ENCODE results near the gene FOXRED2. TPM values are rescaled to one million over a fixed set of nuclear protein-coding genes. Genes with fewer than 3 reads are reported as not detected.

Gene FOXRED2
- polyA plus RNA-seq, 1 donor from 2014 or later, result 7.9 TPM

GRCh38 chr22:36505998-36506635 lies 723 bp downstream of the FOXRED2 start:
- no peaks in the 10 kb centered on the region for H4K20me1 ChIP-seq (ENCODE audit: insufficient read depth)
- peak overlapping the region; percentile 48 for H3K9ac ChIP-seq (ENCODE audit: low read length)
- no peaks in the 10 kb centered on the region for H3K9me3 ChIP-seq (ENCODE audit: low read length)
- H3K4me3 ChIP-seq (ENCODE audit: low read length), result peak overlapping the region; percentile 68
- no peak for TF ChIP-seq TAF1 (IDR thresholded peaks at IDR 0.05; ENCODE audit: low read depth)
- peak overlapping the region; percentile 45 for H2AFZ ChIP-seq (ENCODE audit: low read depth, low read length)
- no peaks in the 10 kb centered on the region for H3K36me3 ChIP-seq (ENCODE audit: insufficient read depth, low read length)
- H3F3A ChIP-seq (ENCODE audit: insufficient read depth, low read length, poor library complexity, severe bottlenecking), result no peaks in the 10 kb centered on the region
- no peaks in the 10 kb centered on the region for H3K79me2 ChIP-seq (replicated peaks; ENCODE audit: insufficient read depth, low read length)
- H3K4me2 ChIP-seq (ENCODE audit: low read length), result no peak overlapping the region
- no peaks in the 10 kb centered on the region for H3K9me2 ChIP-seq (ENCODE audit: insufficient read depth, low read length)
- peak overlapping the region; percentile 58 for H3K27ac ChIP-seq (ENCODE audit: low read length)
- H3K27me3 ChIP-seq (ENCODE audit: insufficient read depth, low read depth, low read length), result no peaks in the 10 kb centered on the region

GRCh38 chr22:36497910-36498665 lies 8.8 kb downstream of the FOXRED2 start:
- H3K9me2 ChIP-seq (ENCODE audit: insufficient read depth, low read length), result no peaks in the 10 kb centered on the region
- H3K27me3 ChIP-seq (ENCODE audit: insufficient read depth, low read depth, low read length), result no peaks in the 10 kb centered on the region
- H3K9ac ChIP-seq (ENCODE audit: low read length), result no peak overlapping the region
- no peaks in the 10 kb centered on the region for H3F3A ChIP-seq (ENCODE audit: insufficient read depth, low read length, poor library complexity, severe bottlenecking)
- H4K20me1 ChIP-seq (ENCODE audit: insufficient read depth), result no peaks in the 10 kb centered on the region
- H3K36me3 ChIP-seq (ENCODE audit: insufficient read depth, low read length), result no peaks in the 10 kb centered on the region
- H3K9me3 ChIP-seq (ENCODE audit: low read length), result no peaks in the 10 kb centered on the region
- H2AFZ ChIP-seq (ENCODE audit: low read depth, low read length), result no peak overlapping the region
- no peak overlapping the region for H3K27ac ChIP-seq (ENCODE audit: low read length)
- TF ChIP-seq TAF1 (IDR thresholded peaks at IDR 0.05; ENCODE audit: low read depth), result no peak
- no peak for TF ChIP-seq EP300 (conservative IDR thresholded peaks at IDR 0.05; ENCODE audit: poor library complexity, severe bottlenecking)
- TF ChIP-seq POLR2AphosphoS5 (IDR thresholded peaks at IDR 0.05), result no peak
- TF ChIP-seq MXI1 (conservative IDR thresholded peaks at IDR 0.05; ENCODE audit: poor library complexity, severe bottlenecking), result no peak
- TF ChIP-seq EZH2 (IDR thresholded peaks at IDR 0.05; ENCODE audit: borderline replicate concordance, insufficient read depth, low read length, poor library complexity, severe bottlenecking), result no peak
- no peak for TF ChIP-seq CTCF (IDR thresholded peaks at IDR 0.05; ENCODE audit: poor library complexity, severe bottlenecking)
- TF ChIP-seq RAD21 (conservative IDR thresholded peaks at IDR 0.05), result no peak
- no peak for TF ChIP-seq SMC3 (conservative IDR thresholded peaks at IDR 0.05; ENCODE audit: poor library complexity)
- no peak for TF ChIP-seq REST (IDR thresholded peaks at IDR 0.05; ENCODE audit: borderline replicate concordance)
- H3K4me2 ChIP-seq (ENCODE audit: low read length), result no peak overlapping the region
- H3K79me2 ChIP-seq (replicated peaks; ENCODE audit: insufficient read depth, low read length), result no peaks in the 10 kb centered on the region
- H3K4me3 ChIP-seq (ENCODE audit: low read length), result no peak overlapping the region

Measured in neural cell (in vitro differentiated cells).